ENCODE data around the gene RABL2A.
"Not testable (repeated sequence)": the region's sequence is repeated elsewhere in the genome, so short reads cannot be mapped to it uniquely, and the experiment has no call there.

DNA sequence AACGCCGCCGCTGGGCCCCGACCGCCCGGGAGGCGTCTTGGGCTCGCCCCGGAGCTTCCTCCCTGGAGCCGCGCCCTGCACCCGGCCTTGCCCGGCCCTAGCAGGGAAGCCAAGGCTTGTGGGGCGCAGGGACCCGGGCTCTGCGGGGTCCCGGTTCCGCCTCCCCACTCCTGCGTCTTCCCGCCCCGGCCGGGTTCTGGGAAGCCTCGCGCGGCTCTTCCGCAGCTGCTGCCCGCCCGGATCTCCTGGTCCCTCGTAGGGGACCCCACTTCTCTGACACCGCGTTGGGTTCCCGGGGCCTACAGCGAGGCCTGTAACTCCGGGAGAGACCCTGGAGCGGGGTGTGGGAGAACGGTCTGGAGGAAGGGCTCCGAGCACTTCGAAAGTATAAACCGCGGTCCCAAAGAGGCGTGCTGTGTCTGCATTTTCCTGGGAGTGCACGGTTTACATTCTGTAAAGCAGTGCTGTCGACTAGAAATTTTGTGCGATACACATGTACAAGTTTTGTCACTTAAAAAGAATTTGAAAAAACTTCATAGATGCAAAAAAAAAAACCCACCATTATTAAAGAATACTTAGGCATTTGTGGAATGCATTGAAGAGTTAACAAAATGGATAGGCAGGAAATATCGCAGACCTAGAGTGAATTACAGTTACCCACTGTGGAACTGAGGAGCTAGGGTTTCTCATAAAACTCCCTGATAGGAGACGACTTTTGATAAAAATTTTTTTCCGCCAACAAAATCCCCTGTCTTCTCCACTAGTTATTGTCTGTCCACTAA, 42.6 kb upstream of the RABL2A start:
- TF ChIP-seq, protein P1, sequence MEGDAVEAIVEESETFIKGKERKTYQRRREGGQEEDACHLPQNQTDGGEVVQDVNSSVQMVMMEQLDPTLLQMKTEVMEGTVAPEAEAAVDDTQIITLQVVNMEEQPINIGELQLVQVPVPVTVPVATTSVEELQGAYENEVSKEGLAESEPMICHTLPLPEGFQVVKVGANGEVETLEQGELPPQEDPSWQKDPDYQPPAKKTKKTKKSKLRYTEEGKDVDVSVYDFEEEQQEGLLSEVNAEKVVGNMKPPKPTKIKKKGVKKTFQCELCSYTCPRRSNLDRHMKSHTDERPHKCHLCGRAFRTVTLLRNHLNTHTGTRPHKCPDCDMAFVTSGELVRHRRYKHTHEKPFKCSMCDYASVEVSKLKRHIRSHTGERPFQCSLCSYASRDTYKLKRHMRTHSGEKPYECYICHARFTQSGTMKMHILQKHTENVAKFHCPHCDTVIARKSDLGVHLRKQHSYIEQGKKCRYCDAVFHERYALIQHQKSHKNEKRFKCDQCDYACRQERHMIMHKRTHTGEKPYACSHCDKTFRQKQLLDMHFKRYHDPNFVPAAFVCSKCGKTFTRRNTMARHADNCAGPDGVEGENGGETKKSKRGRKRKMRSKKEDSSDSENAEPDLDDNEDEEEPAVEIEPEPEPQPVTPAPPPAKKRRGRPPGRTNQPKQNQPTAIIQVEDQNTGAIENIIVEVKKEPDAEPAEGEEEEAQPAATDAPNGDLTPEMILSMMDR (IDR thresholded peaks at IDR 0.05), result not testable (repeated sequence)
- TF ChIP-seq POLR2A (IDR thresholded peaks at IDR 0.05), result not testable (repeated sequence)
